Endothelial cell of umbilical vein (primary cell): ENCODE measurements around the gene MSMB.

Experiments used
- EZH2 ChIP-seq: IDR thresholded peaks from 2 replicates; pipeline ENCODE4 v1.6.1; 2012; ENCODE audit warnings: borderline replicate concordance, low read depth, mild to moderate bottlenecking, moderate library complexity, low read length, inconsistent platforms; ENCODE audit not compliant: severe bottlenecking
- FOS ChIP-seq: IDR thresholded peaks from 2 replicates; pipeline ENCODE4 v1.6.1; 2011; ENCODE audit warnings: mild to moderate bottlenecking, low read length, moderate library complexity, borderline replicate concordance; ENCODE audit not compliant: insufficient read depth
- GATA2 ChIP-seq: IDR thresholded peaks from 2 replicates; pipeline ENCODE4 v1.7.0; 2011; ENCODE audit warnings: low read depth, mild to moderate bottlenecking, moderate library complexity, mixed read lengths, low read length; ENCODE audit not compliant: insufficient read length, insufficient read depth
- JUN ChIP-seq: IDR thresholded peaks from 2 replicates; pipeline ENCODE4 v1.6.1; 2011; ENCODE audit warnings: borderline replicate concordance, low read depth; ENCODE audit not compliant: insufficient read length, insufficient read depth
- MYC ChIP-seq: IDR thresholded peaks from one replicate; pipeline ENCODE4 v1.6.1; 2011; ENCODE audit warnings: mild to moderate bottlenecking, low read depth, low read length
- POLR2A ChIP-seq: IDR thresholded peaks from 2 replicates; pipeline ENCODE4 v1.6.1; 2012; ENCODE audit warnings: low read depth, mild to moderate bottlenecking, control low read depth, low read length
- POLR2AphosphoS5 ChIP-seq: IDR thresholded peaks from 2 replicates; pipeline ENCODE4 v1.6.1; 2012; ENCODE audit warnings: low read depth, mild to moderate bottlenecking, control low read depth, low read length, moderate library complexity; ENCODE audit not compliant: insufficient read depth
- TF ChIP-seq, protein P1 (sequence below), 2 donors: IDR thresholded peaks; 1 replicate in 1 of 2; 2 replicates in 1 of 2; pipeline ENCODE4 v1.5.1; 2011; ENCODE audit warnings: low read length in 2 of 2, mild to moderate bottlenecking in 2 of 2, moderate library complexity in 2 of 2, control low read depth in 1 of 2, inconsistent platforms in 1 of 2, low read depth in 1 of 2; ENCODE audit not compliant: insufficient read depth in 1 of 2; ENCODE audit errors: extremely low read depth in 1 of 2
- TF ChIP-seq, protein P2 (sequence below): IDR thresholded peaks from 2 replicates; pipeline ENCODE4 v1.6.1; 2011; ENCODE audit not compliant: insufficient read depth, insufficient read length

DNA sequence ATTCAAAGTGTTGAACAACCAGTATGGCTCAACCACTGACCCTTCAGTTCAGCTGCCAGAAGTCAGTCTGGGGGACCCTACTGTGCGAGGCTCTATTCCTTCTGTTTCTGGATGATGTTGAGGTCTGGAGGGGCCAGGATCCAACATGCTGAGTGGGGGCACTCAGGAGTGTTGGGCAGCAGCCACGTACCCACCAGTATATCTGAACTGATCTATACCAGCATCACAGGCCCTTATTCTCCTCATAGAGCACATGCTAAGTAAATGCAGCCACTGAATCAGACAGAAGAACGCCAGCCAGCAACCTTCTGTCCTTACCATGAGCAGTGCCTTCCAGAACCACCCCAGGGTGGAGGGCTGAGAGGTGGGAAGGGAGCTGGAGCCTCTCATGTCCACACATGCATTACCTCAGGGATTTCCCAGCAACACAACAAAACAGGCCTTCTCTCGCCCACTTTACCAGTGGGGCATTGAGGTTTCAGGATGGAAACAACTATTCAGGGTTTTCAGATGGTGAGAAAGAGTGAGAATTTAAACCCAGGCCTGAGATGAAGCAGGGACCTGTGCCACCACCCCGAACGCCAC, 6.8 kb upstream of the MSMB start:
- TF ChIP-seq, protein P1, sequence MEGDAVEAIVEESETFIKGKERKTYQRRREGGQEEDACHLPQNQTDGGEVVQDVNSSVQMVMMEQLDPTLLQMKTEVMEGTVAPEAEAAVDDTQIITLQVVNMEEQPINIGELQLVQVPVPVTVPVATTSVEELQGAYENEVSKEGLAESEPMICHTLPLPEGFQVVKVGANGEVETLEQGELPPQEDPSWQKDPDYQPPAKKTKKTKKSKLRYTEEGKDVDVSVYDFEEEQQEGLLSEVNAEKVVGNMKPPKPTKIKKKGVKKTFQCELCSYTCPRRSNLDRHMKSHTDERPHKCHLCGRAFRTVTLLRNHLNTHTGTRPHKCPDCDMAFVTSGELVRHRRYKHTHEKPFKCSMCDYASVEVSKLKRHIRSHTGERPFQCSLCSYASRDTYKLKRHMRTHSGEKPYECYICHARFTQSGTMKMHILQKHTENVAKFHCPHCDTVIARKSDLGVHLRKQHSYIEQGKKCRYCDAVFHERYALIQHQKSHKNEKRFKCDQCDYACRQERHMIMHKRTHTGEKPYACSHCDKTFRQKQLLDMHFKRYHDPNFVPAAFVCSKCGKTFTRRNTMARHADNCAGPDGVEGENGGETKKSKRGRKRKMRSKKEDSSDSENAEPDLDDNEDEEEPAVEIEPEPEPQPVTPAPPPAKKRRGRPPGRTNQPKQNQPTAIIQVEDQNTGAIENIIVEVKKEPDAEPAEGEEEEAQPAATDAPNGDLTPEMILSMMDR (IDR thresholded peaks at IDR 0.05; ENCODE audit: extremely low read depth in 1 of 2, insufficient read depth in 1 of 2, low read depth in 1 of 2, low read length in 2 of 2) = no peak
- TF ChIP-seq POLR2A (no peak), JUN (no peak), POLR2AphosphoS5 (no peak), EZH2 (no peak), MYC (no peak), FOS (no peak), GATA2 (no peak)
- TF ChIP-seq, protein P2, sequence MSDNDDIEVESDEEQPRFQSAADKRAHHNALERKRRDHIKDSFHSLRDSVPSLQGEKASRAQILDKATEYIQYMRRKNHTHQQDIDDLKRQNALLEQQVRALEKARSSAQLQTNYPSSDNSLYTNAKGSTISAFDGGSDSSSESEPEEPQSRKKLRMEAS = no peak
